ENCODE results near the gene CD6. TPM values are rescaled to one million over a fixed set of nuclear protein-coding genes. Genes with fewer than 3 reads are reported as not detected.
"Not testable (repeated sequence)": the region's sequence is repeated elsewhere in the genome, so short reads cannot be mapped to it uniquely, and the experiment has no call there.

Gene CD6
- total RNA-seq, 1 donor from 2014 or later, result 0.33 TPM

- no peaks in the 10 kb centered on the region for H3K36me3 Mint-ChIP-seq (ENCODE audit: low read depth, unreplicated experiment)
- no peak for TF ChIP-seq CTCF (IDR thresholded peaks at IDR 0.05; ENCODE audit: unreplicated experiment)
- H3K27me3 Mint-ChIP-seq (ENCODE audit: unreplicated experiment), result peaks cover 10% of the 10 kb centered on the region
- no peak overlapping the region for H3K27ac Mint-ChIP-seq (ENCODE audit: unreplicated experiment)
- H3K4me1 Mint-ChIP-seq (ENCODE audit: unreplicated experiment), result no peaks in the 10 kb centered on the region
- H3K9me3 Mint-ChIP-seq (ENCODE audit: unreplicated experiment), result no peaks in the 10 kb centered on the region
- no peak for DNase-seq (ENCODE audit: low spot score)
- no peak overlapping the region for H3K4me3 Mint-ChIP-seq (ENCODE audit: unreplicated experiment)
Measured at GRCh38 chr11:61062181-61062930, 90.9 kb downstream of the CD6 start.

DNA sequence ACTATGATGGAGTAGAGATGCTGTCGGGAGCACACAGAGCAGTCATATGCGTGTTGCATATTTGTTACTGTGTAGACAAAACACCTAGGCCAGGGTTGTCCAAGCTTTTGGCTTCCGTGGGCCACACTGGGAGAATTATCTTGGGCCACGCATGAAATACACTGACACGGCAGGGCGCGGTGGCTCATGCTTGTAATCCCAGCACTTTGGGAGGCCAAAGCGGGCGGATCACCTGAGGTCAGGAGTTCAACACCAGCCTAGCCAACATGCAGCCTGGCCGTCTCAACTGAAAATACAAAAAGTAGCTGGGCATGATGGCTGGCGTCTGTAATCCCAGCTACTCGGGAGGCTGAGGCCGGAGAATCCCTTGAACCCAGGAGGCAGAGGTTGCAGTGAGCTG, 93.8 kb downstream of the CD6 start:
- not testable (repeated sequence) for H3K4me3 Mint-ChIP-seq (ENCODE audit: unreplicated experiment); H3K9me3 Mint-ChIP-seq (ENCODE audit: unreplicated experiment)

DNA sequence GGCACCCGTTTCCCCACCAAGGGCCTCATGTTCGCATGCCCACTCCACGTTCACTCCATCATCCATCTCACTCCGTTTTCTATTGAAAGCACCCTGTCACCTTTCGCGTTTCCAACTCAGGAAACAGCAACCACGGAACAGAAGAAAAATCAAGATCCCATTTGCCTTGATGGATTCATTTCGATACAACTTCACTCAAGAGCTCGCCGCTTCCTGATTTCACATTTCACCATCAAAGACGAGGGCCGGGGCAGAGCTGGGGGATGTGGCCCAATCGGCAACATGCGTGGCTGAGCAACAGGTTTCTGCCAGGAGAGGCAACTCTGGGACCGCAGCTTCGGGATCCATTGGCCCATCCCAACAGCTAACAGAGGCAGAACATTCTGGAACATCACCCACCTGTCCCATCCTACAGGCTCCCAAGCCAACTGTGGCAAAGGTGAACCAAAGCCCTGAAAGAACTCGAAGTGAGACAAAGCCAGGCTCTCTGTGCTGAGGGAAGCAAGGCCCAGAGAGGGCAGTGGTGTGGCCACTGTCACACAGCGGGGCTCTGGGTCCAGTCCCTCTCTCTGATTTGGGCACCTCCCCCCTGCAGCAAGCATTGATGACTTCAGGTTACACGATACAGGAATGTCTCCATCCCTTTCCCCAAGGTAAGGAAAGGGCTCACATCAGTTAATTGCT, 94.6 kb downstream of the CD6 start:
- no peak for DNase-seq (ENCODE audit: low spot score)
- Mint-ChIP-seq H3K4me1 (ENCODE audit: unreplicated experiment) (no peaks in the 10 kb centered on the region), H3K4me3 (ENCODE audit: unreplicated experiment) (no peak overlapping the region), H3K36me3 (ENCODE audit: low read depth, unreplicated experiment) (no peaks in the 10 kb centered on the region), H3K27me3 (ENCODE audit: unreplicated experiment) (peaks cover 9% of the 10 kb centered on the region), H3K9me3 (ENCODE audit: unreplicated experiment) (no peaks in the 10 kb centered on the region), H3K27ac (ENCODE audit: unreplicated experiment) (no peak overlapping the region)
- TF ChIP-seq CTCF (IDR thresholded peaks at IDR 0.05; ENCODE audit: unreplicated experiment), result no peak

More for the DNA sequence above, 93.8 kb downstream of the CD6 start:
- not testable (repeated sequence) for DNase-seq (ENCODE audit: low spot score); H3K27ac Mint-ChIP-seq (ENCODE audit: unreplicated experiment); H3K36me3 Mint-ChIP-seq (ENCODE audit: low read depth, unreplicated experiment); H3K4me1 Mint-ChIP-seq (ENCODE audit: unreplicated experiment); H3K27me3 Mint-ChIP-seq (ENCODE audit: unreplicated experiment)

- Mint-ChIP-seq H3K27ac (ENCODE audit: unreplicated experiment) (no peak overlapping the region), H3K9me3 (ENCODE audit: unreplicated experiment) (no peaks in the 10 kb centered on the region), H3K36me3 (ENCODE audit: low read depth, unreplicated experiment) (no peaks in the 10 kb centered on the region), H3K4me1 (ENCODE audit: unreplicated experiment) (no peaks in the 10 kb centered on the region), H3K4me3 (ENCODE audit: unreplicated experiment) (no peak overlapping the region), H3K27me3 (ENCODE audit: unreplicated experiment) (peaks cover 9% of the 10 kb centered on the region)
- TF ChIP-seq CTCF (IDR thresholded peaks at IDR 0.05; ENCODE audit: unreplicated experiment), result no peak
- DNase-seq (ENCODE audit: low spot score), result no peak
Measured at GRCh38 chr11:61066645-61067044, 95.2 kb downstream of the CD6 start.

DNA sequence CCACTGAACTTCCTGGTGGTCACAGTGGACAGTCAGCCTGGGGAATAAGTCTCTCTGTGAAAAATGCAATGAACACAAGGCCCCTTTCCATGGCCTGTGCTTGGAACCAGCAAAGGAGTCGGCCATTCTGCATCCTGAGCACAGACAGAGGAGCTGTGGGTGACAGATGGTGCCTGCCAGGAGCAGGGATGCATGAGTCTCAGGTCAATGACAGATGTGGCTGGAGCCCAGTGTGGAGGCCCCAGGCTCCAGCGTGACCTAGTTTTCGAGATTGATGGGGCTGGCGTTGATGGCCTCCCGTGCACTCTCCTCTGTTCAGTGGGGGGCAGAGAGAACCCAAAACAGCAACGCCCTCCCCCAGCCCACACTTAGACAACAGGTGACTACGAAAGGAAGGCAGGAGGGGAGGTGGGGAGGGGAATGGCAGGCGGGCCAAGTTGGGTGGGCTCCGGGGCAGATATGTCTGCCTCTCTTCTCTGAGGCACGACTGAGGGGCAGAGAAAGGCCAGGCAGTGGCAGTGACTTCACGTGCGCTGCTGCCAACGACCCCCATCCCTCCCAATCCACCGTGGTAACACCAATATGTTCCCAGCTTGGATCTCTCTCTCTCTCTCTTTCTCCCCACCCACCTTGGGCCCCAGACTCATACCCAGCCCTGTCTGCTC, 96.4 kb downstream of the CD6 start:
- Mint-ChIP-seq H3K27me3 (ENCODE audit: unreplicated experiment) (peaks cover 7% of the 10 kb centered on the region), H3K36me3 (ENCODE audit: low read depth, unreplicated experiment) (no peaks in the 10 kb centered on the region), H3K4me1 (ENCODE audit: unreplicated experiment) (no peaks in the 10 kb centered on the region), H3K27ac (ENCODE audit: unreplicated experiment) (no peak overlapping the region), H3K4me3 (ENCODE audit: unreplicated experiment) (no peak overlapping the region), H3K9me3 (ENCODE audit: unreplicated experiment) (no peaks in the 10 kb centered on the region)
- DNase-seq (ENCODE audit: low spot score), result no peak
- no peak for TF ChIP-seq CTCF (IDR thresholded peaks at IDR 0.05; ENCODE audit: unreplicated experiment)
